T-cell (primary cell): Measurements from ENCODE around the gene NXPE2. TPM values are rescaled to one million over a fixed set of nuclear protein-coding genes. Genes with fewer than 3 reads are reported as not detected.

Experiments used
- ATAC-seq, 4 experiments: fragments of 200-7000 bp in 3 of 4; fragments of 150-1000 bp in 1 of 4; cut with Tn5 transposase; replicated peaks in 1 of 4; 1 replicate in 3 of 4; 2 replicates in 1 of 4; pipeline ENCODE4 v1.10.0; 2021; ENCODE audit warnings: moderate library complexity in 3 of 4, mild to moderate bottlenecking in 2 of 4, moderate number of reproducible peaks in 1 of 4
- CTCF ChIA-PET, 2 donors: fragments of 300-600 bp; sonication (Branson Sonifier 250); formaldehyde crosslinking; loops; one replicate each; lab custom pipeline; 2022; ENCODE audit warnings: antibody characterized with exemption in 2 of 2; lab: Charles Lee
- POLR2A ChIA-PET, 2 donors: fragments of 300-600 bp; sonication (Branson Sonifier 250); formaldehyde crosslinking; loops; one replicate each; lab custom pipeline; 2022; ENCODE audit warnings: antibody characterized with exemption in 2 of 2; lab: Charles Lee
- DNase-seq, 35 experiments: peaks; one replicate each; pipeline versions ENCODE4 v3.0.0 to v3.0.0-alpha.2; 2013 to 2023
- H3K27ac ChIP-seq: one replicate; pipeline ENCODE4 v1.5.1; 2013; ENCODE audit warnings: low read length
- H3K27me3 ChIP-seq, 2 experiments: replicated peaks in 1 of 2; 1 replicate in 1 of 2; 2 replicates in 1 of 2; pipeline versions ENCODE4 v1.6.1 to v1.7.0; 2013; ENCODE audit warnings: low read length in 1 of 2, mixed read lengths in 1 of 2; ENCODE audit not compliant: control insufficient read depth in 2 of 2, insufficient read depth in 2 of 2; ENCODE audit errors: extremely low read depth in 1 of 2
- H3K36me3 ChIP-seq, 2 donors: 1 replicate in 1 of 2; 2 replicates in 1 of 2; pipeline versions ENCODE4 v1.6.1 to v1.7.0; 2013; ENCODE audit warnings: low read length in 1 of 2; ENCODE audit not compliant: control insufficient read depth in 2 of 2, insufficient read depth in 1 of 2; ENCODE audit errors: extremely low read depth in 1 of 2
- H3K4me1 ChIP-seq, 2 experiments: 1 replicate in 1 of 2; 2 replicates in 1 of 2; pipeline versions ENCODE4 v1.6.1 to v1.7.0; 2013; ENCODE audit warnings: low read length in 2 of 2, mixed read lengths in 1 of 2; ENCODE audit not compliant: insufficient read depth in 2 of 2, control insufficient read depth in 1 of 2; ENCODE audit errors: extremely low read depth in 1 of 2
- H3K4me3 ChIP-seq, 2 donors: 1 replicate in 1 of 2; 2 replicates in 1 of 2; pipeline versions ENCODE4 v1.5.1 to v1.7.0; 2013; ENCODE audit warnings: mild to moderate bottlenecking in 2 of 2, low read length in 1 of 2, moderate library complexity in 1 of 2; ENCODE audit not compliant: control insufficient read depth in 1 of 2; ENCODE audit errors: extremely low read depth in 1 of 2
- H3K9me3 ChIP-seq: 2 replicates; pipeline ENCODE4 v1.7.0; 2013
- H3K27ac Mint-ChIP-seq, 2 donors: one replicate each; pipeline ENCODE4 v1.8.0; 2020 to 2021; ENCODE audit warnings: mild to moderate bottlenecking in 2 of 2, mixed read lengths in 2 of 2
- H3K27me3 Mint-ChIP-seq, 2 donors: one replicate each; pipeline ENCODE4 v1.8.0; 2021 to 2022; ENCODE audit warnings: mixed read lengths in 2 of 2
- H3K36me3 Mint-ChIP-seq: one replicate; pipeline ENCODE4 v1.8.0; 2021; ENCODE audit warnings: mixed read lengths
- H3K4me1 Mint-ChIP-seq, 3 donors: one replicate each; pipeline ENCODE4 v1.8.0; 2020 to 2022; ENCODE audit warnings: mixed read lengths in 3 of 3, mild to moderate bottlenecking in 1 of 3
- H3K4me3 Mint-ChIP-seq, 3 donors: one replicate each; pipeline ENCODE4 v1.8.0; 2020 to 2022; ENCODE audit warnings: mild to moderate bottlenecking in 3 of 3, mixed read lengths in 3 of 3, moderate library complexity in 3 of 3
- H3K9me3 Mint-ChIP-seq, 3 donors: one replicate each; pipeline ENCODE4 v1.8.0; 2020 to 2022; ENCODE audit warnings: mixed read lengths in 3 of 3
- WGBS: methylation state at CpG from one replicate; pipeline ENCODE4 v1.1.5; 2013; ENCODE audit warnings: missing lambda C conversion rate; ENCODE audit not compliant: insufficient coverage; 5-methylcytosine and 5-hydroxymethylcytosine counted together
- total RNA-seq, 35 experiments: library from RNA in 6 of 35; stranded (reverse) in 6 of 35; fragments of 120-200 nt in 1 of 35; gene quantifications; one replicate each; pipeline versions ENCODE4 v1.2.1 to v1.2.4 and lab custom pipeline; 2013 to 2026

NXPE2 gene
- total RNA-seq, 5 donors from 2014 or later (not counting 1 experiment from before 2014, with no cell fraction given), result 0.18 TPM; not detected in 4

DNA sequence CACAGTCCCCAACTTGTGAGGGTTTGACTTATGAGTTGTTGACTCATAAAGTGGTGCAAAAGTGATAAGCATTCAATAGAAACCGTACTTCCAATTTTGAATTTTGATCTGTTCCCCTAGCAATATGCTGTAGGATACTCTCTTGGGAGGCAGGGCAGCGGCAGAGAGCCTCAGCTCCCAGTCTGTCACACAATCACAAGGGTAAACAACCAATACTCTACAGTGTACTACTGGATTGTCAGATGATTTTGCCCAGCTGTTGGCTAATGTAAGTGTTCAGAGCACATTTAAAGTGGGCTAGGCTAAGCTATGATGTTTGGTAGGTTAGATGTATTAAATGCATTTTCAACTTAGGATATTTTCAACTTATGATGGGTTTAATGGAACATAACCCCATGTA, 13.7 kb upstream of the NXPE2 start:
- H3K4me3 Mint-ChIP-seq, result no peak overlapping the region

DNA sequence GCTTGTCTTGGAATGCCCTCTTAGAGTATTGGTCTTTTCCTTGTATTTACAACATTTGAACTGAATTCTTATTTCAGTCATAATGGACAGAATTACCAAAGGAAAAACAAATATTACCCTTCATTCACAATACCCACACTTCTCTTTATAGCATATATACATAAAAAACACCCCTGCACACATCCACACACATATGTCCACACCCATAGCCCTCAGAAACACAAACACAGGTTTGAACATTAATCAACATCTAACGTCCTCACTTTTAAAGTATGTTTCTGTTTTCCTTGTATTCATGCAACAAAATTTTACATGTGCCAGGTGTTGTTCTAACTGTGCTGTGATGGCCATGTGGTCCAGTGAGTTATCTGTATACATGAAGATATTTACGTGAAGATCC, 11.6 kb upstream of the NXPE2 start:
- H3K4me1 ChIP-seq, result no peaks in the 10 kb centered on the region
- CTCF ChIA-PET, result no interaction called here
- no CpG with 5 or more reads among the region's 2 CpGs for WGBS
- Mint-ChIP-seq H3K27me3 (peaks cover 3 to 4% of the 10 kb centered on the region in 2 donors), H3K4me3 (no peak overlapping the region), H3K4me1 (no peaks in the 10 kb centered on the region), H3K9me3 (peaks cover 8 to 9% (median 8%) of the 10 kb centered on the region in 3 donors), H3K36me3 (no peaks in the 10 kb centered on the region), H3K27ac (no peak overlapping the region)
- DNase-seq, result no peak
- H3K9me3 ChIP-seq, result no peaks in the 10 kb centered on the region
- no peak overlapping the region for H3K4me3 ChIP-seq
- H3K36me3 ChIP-seq, result no peaks in the 10 kb centered on the region
- ATAC-seq, result no peak
- H3K27me3 ChIP-seq, result peaks cover 0 to 5% of the 10 kb centered on the region in 2 experiments
- H3K27ac ChIP-seq, result no peak overlapping the region
- POLR2A ChIA-PET, result no interaction called here

More for the DNA sequence above, 13.7 kb upstream of the NXPE2 start:
- Histone ChIP-seq H3K9me3 (no peaks in the 10 kb centered on the region), H3K27me3 (peaks cover 0 to 5% of the 10 kb centered on the region in 2 experiments), H3K4me3 (no peak overlapping the region), H3K36me3 (no peaks in the 10 kb centered on the region), H3K4me1 (no peaks in the 10 kb centered on the region), H3K27ac (no peak overlapping the region)
- Mint-ChIP-seq H3K36me3 (no peaks in the 10 kb centered on the region), H3K27ac (no peak overlapping the region), H3K9me3 (no peaks in the 10 kb centered on the region), H3K4me1 (no peaks in the 10 kb centered on the region), H3K27me3 (peaks cover 3 to 4% of the 10 kb centered on the region in 2 donors)
- WGBS, result 80% methylated on average over 1 of the region's 2 CpGs
- CTCF ChIA-PET, result no interaction called here
- DNase-seq, result no peak
- no peak for ATAC-seq
- POLR2A ChIA-PET, result no interaction called here

GRCh38 chr11:114668109-114668508, 10.2 kb upstream of the NXPE2 start:
- ATAC-seq, result no peak
- no peaks in the 10 kb centered on the region for H3K4me1 Mint-ChIP-seq
- no peaks in the 10 kb centered on the region for H3K4me1 ChIP-seq
- no peaks in the 10 kb centered on the region for H3K27me3 ChIP-seq
- ChIA-PET POLR2A (no interaction called here), CTCF (no interaction called here)
- no peak for DNase-seq
- no peak overlapping the region for H3K4me3 Mint-ChIP-seq
- no peaks in the 10 kb centered on the region for H3K9me3 ChIP-seq
- no peaks in the 10 kb centered on the region for H3K36me3 Mint-ChIP-seq
- H3K27ac Mint-ChIP-seq, result no peak overlapping the region
- H3K4me3 ChIP-seq, result no peak overlapping the region
- no peaks in the 10 kb centered on the region for H3K36me3 ChIP-seq
- H3K9me3 Mint-ChIP-seq, result peaks cover 10 to 17% (median 12%) of the 10 kb centered on the region in 3 donors
- peaks cover 3 to 4% of the 10 kb centered on the region in 2 donors for H3K27me3 Mint-ChIP-seq
- no peak overlapping the region for H3K27ac ChIP-seq

GRCh38 chr11:114673661-114674060, 4.7 kb upstream of the NXPE2 start:
- Histone ChIP-seq H3K27me3 (no peaks in the 10 kb centered on the region), H3K27ac (no peak overlapping the region), H3K9me3 (no peaks in the 10 kb centered on the region), H3K36me3 (no peaks in the 10 kb centered on the region), H3K4me1 (no peaks in the 10 kb centered on the region), H3K4me3 (no peak overlapping the region)
- no peak for DNase-seq
- H3K9me3 Mint-ChIP-seq, result peaks cover 10 to 17% (median 12%) of the 10 kb centered on the region in 3 donors
- no peaks in the 10 kb centered on the region for H3K36me3 Mint-ChIP-seq
- no peak overlapping the region for H3K27ac Mint-ChIP-seq
- ChIA-PET CTCF (no interaction called here), POLR2A (no interaction called here)
- ATAC-seq, result no peak
- H3K4me1 Mint-ChIP-seq, result no peaks in the 10 kb centered on the region
- H3K27me3 Mint-ChIP-seq, result no peaks in the 10 kb centered on the region
- H3K4me3 Mint-ChIP-seq, result no peak overlapping the region

GRCh38 chr11:114679505-114679904, 1.2 kb downstream of the NXPE2 start:
- Histone ChIP-seq H3K9me3 (no peaks in the 10 kb centered on the region), H3K4me1 (no peaks in the 10 kb centered on the region), H3K36me3 (no peaks in the 10 kb centered on the region), H3K27me3 (no peaks in the 10 kb centered on the region), H3K4me3 (no peak overlapping the region), H3K27ac (no peak overlapping the region)
- Mint-ChIP-seq H3K27me3 (no peaks in the 10 kb centered on the region), H3K4me1 (no peaks in the 10 kb centered on the region), H3K27ac (no peak overlapping the region), H3K36me3 (no peaks in the 10 kb centered on the region), H3K4me3 (no peak overlapping the region), H3K9me3 (peaks cover 4 to 8% (median 4%) of the 10 kb centered on the region in 3 donors)
- ChIA-PET CTCF (no interaction called here), POLR2A (no interaction called here)
- ATAC-seq, result no peak
- DNase-seq, result no peak
- WGBS, result no CpG with 5 or more reads among the region's 4 CpGs

DNA sequence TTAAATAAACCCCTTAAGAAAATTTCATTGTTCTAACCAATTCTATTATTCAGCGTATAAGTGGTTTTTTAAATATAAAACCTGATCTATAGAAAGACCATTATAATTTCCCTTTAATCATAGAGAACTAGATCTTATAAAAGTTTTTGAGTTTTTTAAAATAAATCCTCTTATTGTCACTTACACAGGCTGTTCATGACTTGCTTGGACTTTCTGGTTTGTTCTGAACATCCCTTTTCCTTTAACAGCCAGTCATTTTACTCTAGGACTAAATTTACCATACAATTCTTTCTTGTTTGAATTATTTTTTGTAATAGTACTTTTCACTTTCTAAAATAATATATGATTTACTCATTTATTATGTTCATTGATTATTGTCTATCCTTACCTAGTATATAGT, 4.7 kb downstream of the NXPE2 start:
- Mint-ChIP-seq H3K36me3 (no peaks in the 10 kb centered on the region), H3K4me3 (no peak overlapping the region), H3K27me3 (no peaks in the 10 kb centered on the region), H3K4me1 (no peaks in the 10 kb centered on the region), H3K9me3 (peaks cover 4 to 8% (median 4%) of the 10 kb centered on the region in 3 donors), H3K27ac (no peak overlapping the region)
- CTCF ChIA-PET, result no interaction called here
- Histone ChIP-seq H3K9me3 (no peaks in the 10 kb centered on the region), H3K36me3 (no peaks in the 10 kb centered on the region), H3K4me3 (no peak overlapping the region), H3K27ac (no peak overlapping the region), H3K27me3 (no peaks in the 10 kb centered on the region), H3K4me1 (no peaks in the 10 kb centered on the region)
- WGBS, result no CpG with 5 or more reads among the region's 1 CpG
- DNase-seq (no peak), ATAC-seq (no peak)
- POLR2A ChIA-PET, result no interaction called here

DNA sequence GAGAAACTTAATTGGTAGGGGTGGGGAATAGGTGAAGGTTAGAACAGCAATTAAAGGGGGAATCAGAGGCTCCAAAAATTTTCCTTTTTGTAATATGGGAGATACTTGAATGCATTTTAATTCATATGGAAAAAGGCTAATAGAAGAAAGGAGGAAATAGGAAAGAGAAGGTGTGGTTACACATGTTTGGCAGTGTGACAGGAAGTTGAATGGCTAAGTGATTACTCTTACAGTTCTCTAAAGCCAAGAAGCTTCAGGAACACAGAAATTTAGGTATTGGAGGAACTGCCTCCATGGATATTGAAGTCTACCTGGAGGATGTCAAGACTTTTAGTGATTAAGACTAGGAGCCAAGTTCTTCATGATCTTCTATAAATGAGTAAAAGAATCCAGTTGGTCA, 6.3 kb downstream of the NXPE2 start:
- DNase-seq (no peak), ATAC-seq (no peak)
- H3K27me3 Mint-ChIP-seq, result no peaks in the 10 kb centered on the region
- H3K27ac Mint-ChIP-seq, result no peak overlapping the region
- H3K4me1 Mint-ChIP-seq, result no peaks in the 10 kb centered on the region
- no peaks in the 10 kb centered on the region for H3K4me1 ChIP-seq
- no peak overlapping the region for H3K27ac ChIP-seq
- H3K36me3 Mint-ChIP-seq, result no peaks in the 10 kb centered on the region
- no peak overlapping the region for H3K4me3 Mint-ChIP-seq
- H3K9me3 ChIP-seq, result no peaks in the 10 kb centered on the region
- H3K36me3 ChIP-seq, result no peaks in the 10 kb centered on the region
- peaks cover 4 to 8% (median 4%) of the 10 kb centered on the region in 3 donors for H3K9me3 Mint-ChIP-seq
- ChIA-PET CTCF (no interaction called here), POLR2A (no interaction called here)
- H3K27me3 ChIP-seq, result no peaks in the 10 kb centered on the region
- no peak overlapping the region for H3K4me3 ChIP-seq
